Measurements from ENCODE around the gene HSPA8.

DNA sequence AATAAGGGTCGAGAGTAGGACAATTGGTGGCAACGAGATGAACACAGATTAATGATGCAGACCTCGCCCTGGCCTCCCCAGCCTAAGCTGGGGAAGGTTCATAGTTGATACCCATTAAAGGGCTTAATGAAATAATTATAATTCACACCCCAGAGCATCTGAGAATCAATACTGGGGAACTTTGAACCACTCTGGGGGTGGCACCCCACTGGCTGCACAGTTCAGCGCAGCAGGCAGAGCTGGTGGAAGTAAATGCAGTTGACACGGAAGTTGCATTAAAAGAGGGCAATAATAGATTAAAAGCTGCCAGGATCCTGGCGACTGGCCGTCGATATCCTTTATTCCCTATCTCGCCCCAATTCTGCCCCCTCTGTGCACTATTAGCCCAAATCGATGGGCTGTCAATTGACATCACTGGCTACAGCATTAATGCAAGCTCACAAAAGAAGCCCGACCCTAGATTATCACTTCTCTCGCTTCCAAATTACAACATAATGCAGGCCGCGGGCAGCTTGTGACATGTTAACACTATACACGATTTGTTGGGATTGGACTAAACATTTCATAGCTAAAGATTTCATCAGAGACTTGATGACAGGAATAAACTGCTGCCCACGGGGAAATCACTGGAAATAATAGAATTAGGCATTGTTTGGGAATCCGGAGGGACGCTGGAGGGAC, 14.5 kb downstream of the HSPA8 start:
- TF ChIP-seq, protein P1, sequence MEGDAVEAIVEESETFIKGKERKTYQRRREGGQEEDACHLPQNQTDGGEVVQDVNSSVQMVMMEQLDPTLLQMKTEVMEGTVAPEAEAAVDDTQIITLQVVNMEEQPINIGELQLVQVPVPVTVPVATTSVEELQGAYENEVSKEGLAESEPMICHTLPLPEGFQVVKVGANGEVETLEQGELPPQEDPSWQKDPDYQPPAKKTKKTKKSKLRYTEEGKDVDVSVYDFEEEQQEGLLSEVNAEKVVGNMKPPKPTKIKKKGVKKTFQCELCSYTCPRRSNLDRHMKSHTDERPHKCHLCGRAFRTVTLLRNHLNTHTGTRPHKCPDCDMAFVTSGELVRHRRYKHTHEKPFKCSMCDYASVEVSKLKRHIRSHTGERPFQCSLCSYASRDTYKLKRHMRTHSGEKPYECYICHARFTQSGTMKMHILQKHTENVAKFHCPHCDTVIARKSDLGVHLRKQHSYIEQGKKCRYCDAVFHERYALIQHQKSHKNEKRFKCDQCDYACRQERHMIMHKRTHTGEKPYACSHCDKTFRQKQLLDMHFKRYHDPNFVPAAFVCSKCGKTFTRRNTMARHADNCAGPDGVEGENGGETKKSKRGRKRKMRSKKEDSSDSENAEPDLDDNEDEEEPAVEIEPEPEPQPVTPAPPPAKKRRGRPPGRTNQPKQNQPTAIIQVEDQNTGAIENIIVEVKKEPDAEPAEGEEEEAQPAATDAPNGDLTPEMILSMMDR (IDR thresholded peaks at IDR 0.05), result no peak
- TF ChIP-seq EZH2 (IDR thresholded peaks at IDR 0.05; ENCODE audit: borderline replicate concordance, insufficient read depth, low read depth, low read length, poor library complexity, severe bottlenecking), result no peak
